HG02623 (cell line): Measurements from ENCODE around the gene ST6GAL1.
"Not testable (repeated sequence)": the region's sequence is repeated elsewhere in the genome, so short reads cannot be mapped to it uniquely, and the experiment has no call there.

Source experiments
- ATAC-seq: cut with Tn5 transposase; IDR thresholded peaks from one replicate; pipeline ENCODE4 v1.9.1; 2021; ENCODE audit warnings: moderate library complexity; ENCODE audit not compliant: unreplicated experiment

Gene ST6GAL1

GRCh38 chr3:186930143-186930640 lies at the start of gene ST6GAL1:
Gene ST6GAL1, plus strand, starts transcription at chr3:186930526. Its CDS starts 112,178 bp downstream, at chr3:187042704.
- peak; percentile 64 for ATAC-seq

DNA sequence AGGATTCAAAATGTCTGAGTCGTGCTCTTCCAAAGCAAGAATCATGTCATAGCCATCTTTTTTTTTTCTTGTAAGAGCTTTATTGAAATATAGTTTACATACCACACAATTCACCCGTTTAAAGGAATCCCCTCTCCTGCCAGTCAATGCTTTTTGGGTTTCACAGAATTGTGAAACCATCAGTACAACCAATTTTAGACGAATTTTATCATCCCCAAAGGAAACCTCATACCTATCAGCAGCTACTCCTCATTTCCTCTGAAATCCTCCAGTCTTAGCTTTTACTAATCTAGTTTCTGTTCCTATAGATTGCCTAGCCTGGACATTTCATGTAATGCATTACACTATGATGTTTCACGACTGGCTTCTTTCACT lies 48.2 kb upstream of the ST6GAL1 start:
- ATAC-seq = no peak

- no peak for ATAC-seq
Observed at GRCh38 chr3:186882881-186883685, 47.2 kb upstream of the ST6GAL1 start.

GRCh38 chr3:186883686-186884058 lies 46.7 kb upstream of the ST6GAL1 start:
- ATAC-seq = no peak

DNA sequence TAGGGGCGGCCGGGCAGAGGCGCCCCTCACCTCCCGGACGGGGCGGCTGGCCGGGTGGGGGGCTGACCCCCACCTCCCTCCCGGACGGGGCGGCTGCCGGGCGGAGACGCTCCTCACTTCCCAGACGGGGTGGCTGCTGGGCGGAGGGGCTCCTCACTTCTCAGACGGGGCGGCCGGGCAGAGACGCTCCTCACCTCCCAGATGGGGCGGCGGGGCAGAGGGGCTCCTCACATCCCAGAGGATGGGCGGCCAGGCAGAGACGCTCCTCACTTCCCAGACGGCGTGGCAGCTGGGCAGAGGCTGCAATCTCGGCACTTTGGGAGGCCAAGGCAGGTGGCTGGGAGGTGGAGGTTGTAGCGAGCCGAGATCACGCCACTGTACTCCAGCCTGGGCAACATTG lies 45.5 kb upstream of the ST6GAL1 start:
- ATAC-seq = not testable (repeated sequence)

DNA sequence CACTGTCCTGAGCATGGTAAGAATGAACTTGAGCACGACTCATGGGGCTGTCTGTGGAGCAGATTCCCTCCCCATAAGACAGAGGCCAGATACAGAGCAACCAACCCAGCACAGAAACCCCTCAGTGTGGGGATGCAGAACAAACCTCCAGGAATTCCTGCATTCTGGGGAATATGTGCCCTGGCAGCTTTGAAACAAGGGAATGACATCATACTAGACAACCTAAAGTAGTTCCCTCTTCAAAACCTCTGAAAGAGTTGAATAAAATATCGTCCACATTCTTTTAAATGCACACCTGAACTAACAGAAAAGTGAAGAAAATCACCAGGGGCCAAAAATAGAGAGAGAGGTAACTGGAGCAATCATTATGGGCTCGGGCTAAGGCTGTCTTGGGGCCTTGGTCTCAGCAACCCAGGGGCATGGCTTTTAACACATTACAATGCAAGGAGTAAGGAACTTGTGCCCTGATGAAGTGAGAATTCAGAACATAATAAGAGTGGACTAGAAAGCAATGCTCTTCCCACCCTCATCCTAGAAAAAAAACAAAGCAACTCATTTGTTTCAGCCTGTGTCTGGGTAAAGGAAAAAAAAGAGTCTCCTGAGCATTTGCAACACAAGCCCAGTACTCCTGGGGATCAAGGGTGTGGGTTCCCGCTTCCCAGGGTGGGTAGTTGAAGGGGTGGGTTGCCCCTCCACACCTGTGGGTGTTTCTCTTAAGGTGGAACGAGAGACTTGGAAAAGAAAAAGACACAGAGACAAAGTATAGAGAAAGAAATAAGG lies 43.9 kb upstream of the ST6GAL1 start:
- ATAC-seq = no peak

DNA sequence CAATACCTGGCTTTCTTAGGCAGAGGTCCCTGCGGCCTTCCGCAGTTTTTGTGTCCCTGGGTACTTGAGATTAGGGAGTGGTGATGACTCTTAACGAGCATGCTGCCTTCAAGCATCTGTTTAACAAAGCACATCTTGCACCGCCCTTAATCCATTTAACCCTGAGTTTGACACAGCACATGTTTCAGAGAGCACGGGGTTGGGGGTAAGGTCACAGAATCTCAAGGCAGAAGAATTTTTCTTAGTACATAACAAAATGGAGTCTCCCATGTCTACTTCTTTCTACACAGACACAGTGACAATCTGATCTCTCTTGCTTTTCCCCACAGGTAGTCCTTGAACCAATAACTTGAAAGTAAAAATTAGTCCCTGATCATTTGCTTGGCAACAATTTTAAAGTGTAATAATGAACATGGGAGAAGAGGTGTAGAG lies 42.8 kb upstream of the ST6GAL1 start:
- not testable (repeated sequence) for ATAC-seq

DNA sequence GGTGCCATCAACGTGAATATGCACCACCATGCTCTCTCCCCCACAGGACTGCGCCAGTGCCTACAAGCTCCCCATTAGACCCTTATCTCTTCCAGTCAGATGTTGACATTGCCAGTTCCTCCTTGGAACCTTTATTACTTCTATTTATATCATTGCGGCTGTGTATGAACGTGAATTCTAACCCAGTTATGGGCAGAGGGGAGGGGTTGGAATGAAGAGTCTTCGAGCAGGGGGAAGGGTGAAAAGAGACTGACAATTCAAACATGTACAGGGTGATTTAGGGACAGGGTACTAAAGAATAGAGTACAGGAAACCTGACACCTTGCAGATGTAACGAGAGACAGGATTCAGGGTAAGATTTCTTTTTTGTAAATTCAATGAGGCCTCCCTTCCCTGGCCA lies 41.8 kb upstream of the ST6GAL1 start:
- no peak for ATAC-seq

DNA sequence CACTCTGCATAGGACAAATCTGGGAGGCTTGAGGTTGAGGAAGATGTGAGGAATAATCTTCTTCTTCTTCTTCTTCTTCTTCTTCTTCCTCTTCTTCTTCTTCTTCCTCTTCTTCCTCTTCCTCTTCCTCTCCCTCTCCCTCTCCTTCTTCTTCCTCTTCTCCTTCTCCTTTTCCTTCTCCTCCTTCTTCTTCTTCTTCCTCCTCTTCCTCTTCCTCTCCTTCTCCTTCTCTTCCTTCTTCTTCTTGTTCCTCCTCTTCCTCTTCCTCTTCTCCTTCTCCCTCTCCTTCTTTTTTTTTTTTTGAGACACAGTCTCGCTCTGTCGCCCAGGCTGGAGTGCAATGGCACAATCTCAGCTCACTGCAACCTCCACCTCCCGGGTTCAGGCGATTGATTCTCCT lies 40.6 kb upstream of the ST6GAL1 start:
- ATAC-seq = not testable (repeated sequence)

- no peak for ATAC-seq
Observed at GRCh38 chr3:186890911-186891310, 39.4 kb upstream of the ST6GAL1 start.

GRCh38 chr3:186893071-186893470 lies 37.3 kb upstream of the ST6GAL1 start:
- ATAC-seq = not testable (repeated sequence)

DNA sequence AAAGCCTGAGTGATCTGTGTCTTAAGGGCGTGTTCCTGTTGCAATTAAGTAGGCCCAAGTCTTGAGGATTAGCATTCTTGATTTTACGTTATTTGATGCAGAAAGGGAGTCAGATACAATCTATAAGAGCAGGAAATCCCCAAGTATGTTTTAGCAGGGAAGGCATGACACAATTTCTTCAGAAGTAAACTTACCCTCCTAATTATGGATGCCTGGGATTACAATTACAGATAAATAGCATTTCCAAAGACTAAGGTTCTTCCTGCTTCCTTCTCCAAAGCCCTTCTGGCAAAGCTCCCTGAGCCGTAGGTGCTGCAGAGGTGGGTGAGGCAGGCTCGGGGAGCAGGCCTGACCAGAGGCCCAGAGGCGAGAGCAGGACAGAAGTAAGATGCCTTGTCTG lies 34.9 kb upstream of the ST6GAL1 start:
- ATAC-seq = no peak

DNA sequence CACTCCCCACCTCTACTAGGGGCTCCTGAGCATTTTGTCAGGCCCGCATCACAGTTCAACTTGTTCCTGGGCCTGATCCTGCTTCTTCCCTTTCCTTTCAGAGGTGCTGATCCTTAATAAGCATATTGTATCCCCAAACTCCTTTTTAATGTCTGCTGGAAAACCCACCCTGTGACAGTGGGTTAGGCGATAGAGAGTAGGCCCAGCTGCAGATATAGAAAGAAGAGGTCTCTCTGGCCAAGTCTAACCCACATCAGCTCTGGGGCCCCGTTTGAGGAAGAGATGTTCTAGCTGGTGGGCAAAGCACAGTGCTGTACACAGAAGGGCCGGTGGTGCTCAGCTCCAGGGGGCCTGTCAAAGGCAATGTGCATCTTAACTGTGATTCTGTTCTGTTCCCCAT lies 34.3 kb upstream of the ST6GAL1 start:
- ATAC-seq = no peak

GRCh38 chr3:186896875-186897274 lies 33.5 kb upstream of the ST6GAL1 start:
- no peak for ATAC-seq

DNA sequence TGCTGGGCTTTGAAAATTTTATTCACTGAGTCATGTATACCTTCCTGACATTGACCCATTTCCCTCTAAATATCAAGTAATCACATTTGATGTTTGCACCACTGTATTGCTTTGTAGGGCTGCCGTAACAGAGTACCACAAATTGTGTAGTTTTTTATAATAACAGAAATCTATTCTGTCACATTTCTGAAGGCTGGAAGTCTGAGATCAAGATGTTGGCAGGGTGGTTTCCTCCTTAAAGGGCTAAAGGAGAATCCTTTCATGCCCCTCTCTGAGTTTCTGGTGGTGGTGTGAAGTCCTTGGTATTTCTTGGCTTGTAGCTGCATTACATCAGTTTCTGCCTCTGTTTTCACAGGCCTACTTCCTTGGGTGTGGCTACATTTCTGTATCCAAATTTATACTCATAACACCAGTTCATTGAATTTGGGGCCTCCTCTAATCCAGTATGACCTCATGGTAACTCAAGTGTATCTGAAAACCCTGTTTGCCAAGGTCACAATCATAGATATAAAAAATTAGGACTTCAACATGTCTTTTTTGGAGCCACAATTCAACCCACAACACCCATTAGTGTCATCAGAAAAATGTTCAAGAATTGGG lies 29.1 kb upstream of the ST6GAL1 start:
- ATAC-seq = no peak

- ATAC-seq = no peak
Observed at GRCh38 chr3:186902154-186902553, 28.2 kb upstream of the ST6GAL1 start.

DNA sequence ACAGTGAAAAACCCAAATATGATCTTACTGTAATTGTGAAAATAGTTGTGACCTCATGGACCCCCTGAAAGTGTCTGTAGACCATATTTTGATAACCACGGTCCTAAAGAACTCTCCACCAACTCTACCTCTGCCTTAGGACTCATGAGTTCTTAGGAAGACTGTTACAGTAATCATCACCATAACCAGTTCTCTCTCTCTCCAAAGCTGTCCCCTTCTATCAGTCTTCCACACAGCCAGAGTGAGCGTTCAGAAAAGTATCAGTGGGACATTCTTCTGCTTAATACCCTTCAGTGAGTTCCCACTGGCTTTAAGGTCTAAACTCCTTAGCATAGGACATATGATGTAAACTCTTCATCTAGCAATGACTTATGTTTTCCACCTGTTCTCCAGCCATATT lies 27.6 kb upstream of the ST6GAL1 start:
- no peak for ATAC-seq

GRCh38 chr3:186903676-186904075 lies 26.6 kb upstream of the ST6GAL1 start:
- ATAC-seq = not testable (repeated sequence)

DNA sequence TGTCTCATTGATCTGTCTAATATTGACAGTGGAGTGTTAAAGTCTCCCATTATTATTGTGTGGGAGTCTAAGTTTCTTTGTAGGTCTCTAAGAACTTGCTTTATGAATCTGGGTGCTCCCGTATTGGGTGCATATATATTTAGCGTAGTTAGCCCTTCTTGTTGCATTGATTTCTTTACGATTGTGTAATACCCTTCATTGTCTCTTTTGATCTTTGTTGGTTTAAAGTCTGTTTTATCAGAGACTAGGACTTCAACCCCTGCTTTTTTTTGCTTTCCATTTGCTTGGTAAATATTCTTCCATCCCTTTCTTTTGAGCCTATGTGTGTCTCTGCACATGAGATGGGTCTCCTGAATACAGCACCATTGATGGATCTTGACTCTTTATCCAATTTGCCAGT lies 23.3 kb upstream of the ST6GAL1 start:
- ATAC-seq = not testable (repeated sequence)

GRCh38 chr3:186909078-186909853 lies 21.1 kb upstream of the ST6GAL1 start:
- no peak for ATAC-seq
